ENCODE results near the gene ZMYM4.

- TF ChIP-seq CTCF (IDR thresholded peaks at IDR 0.05) = no peak
- no peak for TF ChIP-seq ZFX (IDR thresholded peaks at IDR 0.05; ENCODE audit: borderline replicate concordance)
Measured at GRCh38 chr1:35315649-35316048, 47.1 kb downstream of the ZMYM4 start.
